Measurements from ENCODE around the gene CHD6.

The CHD6 gene

GRCh38 chr20:41506192-41506915 is 111.8 kb downstream of the CHD6 start:
- Histone ChIP-seq H3K4me2 (ENCODE audit: low read length) (no peak overlapping the region), H3K4me1 (peaks cover 17% of the 10 kb centered on the region), H2AFZ (no peak overlapping the region), H3K9me3 (ENCODE audit: control insufficient read depth, low read length) (no peaks in the 10 kb centered on the region), H3K36me3 (ENCODE audit: control insufficient read depth, insufficient read depth, low read length) (no peaks in the 10 kb centered on the region), H3K4me3 (ENCODE audit: low read depth, low read length) (no peak overlapping the region), H3K79me2 (peaks cover 31% of the 10 kb centered on the region), H3K27ac (no peak overlapping the region), H3K9ac (no peak overlapping the region), H3K27me3 (ENCODE audit: control insufficient read depth, insufficient read depth, low read length) (no peaks in the 10 kb centered on the region)
- TF ChIP-seq, protein P1, sequence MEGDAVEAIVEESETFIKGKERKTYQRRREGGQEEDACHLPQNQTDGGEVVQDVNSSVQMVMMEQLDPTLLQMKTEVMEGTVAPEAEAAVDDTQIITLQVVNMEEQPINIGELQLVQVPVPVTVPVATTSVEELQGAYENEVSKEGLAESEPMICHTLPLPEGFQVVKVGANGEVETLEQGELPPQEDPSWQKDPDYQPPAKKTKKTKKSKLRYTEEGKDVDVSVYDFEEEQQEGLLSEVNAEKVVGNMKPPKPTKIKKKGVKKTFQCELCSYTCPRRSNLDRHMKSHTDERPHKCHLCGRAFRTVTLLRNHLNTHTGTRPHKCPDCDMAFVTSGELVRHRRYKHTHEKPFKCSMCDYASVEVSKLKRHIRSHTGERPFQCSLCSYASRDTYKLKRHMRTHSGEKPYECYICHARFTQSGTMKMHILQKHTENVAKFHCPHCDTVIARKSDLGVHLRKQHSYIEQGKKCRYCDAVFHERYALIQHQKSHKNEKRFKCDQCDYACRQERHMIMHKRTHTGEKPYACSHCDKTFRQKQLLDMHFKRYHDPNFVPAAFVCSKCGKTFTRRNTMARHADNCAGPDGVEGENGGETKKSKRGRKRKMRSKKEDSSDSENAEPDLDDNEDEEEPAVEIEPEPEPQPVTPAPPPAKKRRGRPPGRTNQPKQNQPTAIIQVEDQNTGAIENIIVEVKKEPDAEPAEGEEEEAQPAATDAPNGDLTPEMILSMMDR (IDR thresholded peaks at IDR 0.05) = no peak

GRCh38 chr20:41505184-41505583 is 113.0 kb downstream of the CHD6 start:
- Histone ChIP-seq H3K4me2 (ENCODE audit: low read length) (no peak overlapping the region), H3K36me3 (ENCODE audit: control insufficient read depth, insufficient read depth, low read length) (no peaks in the 10 kb centered on the region), H3K4me3 (ENCODE audit: low read depth, low read length) (no peak overlapping the region), H3K9ac (no peak overlapping the region), H3K4me1 (peaks cover 10% of the 10 kb centered on the region), H3K79me2 (peaks cover 27% of the 10 kb centered on the region), H3K9me3 (ENCODE audit: control insufficient read depth, low read length) (no peaks in the 10 kb centered on the region), H3K27me3 (ENCODE audit: control insufficient read depth, insufficient read depth, low read length) (no peaks in the 10 kb centered on the region), H3K27ac (no peak overlapping the region), H2AFZ (no peak overlapping the region)
- TF ChIP-seq, protein P1 (IDR thresholded peaks at IDR 0.05) = no peak

DNA sequence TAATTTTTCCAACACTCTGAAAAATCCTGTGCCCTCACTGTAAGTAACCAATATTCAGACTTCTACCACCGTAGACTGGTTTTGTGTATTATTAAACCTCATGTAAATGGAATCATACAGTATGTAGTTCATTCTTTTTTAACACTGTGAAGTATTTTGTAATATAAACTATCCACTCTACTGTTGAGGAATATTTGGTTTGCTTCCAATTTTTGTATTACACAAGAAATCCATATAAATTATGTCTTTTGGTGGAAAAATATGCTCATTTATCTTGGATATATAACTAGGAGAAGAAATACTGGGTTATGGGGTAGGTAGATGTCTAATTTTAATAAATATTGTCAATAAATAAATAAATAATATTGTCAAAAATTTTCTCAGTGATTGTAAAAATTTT is 116.8 kb downstream of the CHD6 start:
- Histone ChIP-seq H3K4me2 (ENCODE audit: low read length) (no peak overlapping the region), H3K9ac (no peak overlapping the region), H3K79me2 (peaks cover 10% of the 10 kb centered on the region), H3K27me3 (ENCODE audit: control insufficient read depth, insufficient read depth, low read length) (no peaks in the 10 kb centered on the region), H3K4me1 (peaks cover 9% of the 10 kb centered on the region), H2AFZ (no peak overlapping the region), H3K9me3 (ENCODE audit: control insufficient read depth, low read length) (no peaks in the 10 kb centered on the region), H3K27ac (no peak overlapping the region), H3K36me3 (ENCODE audit: control insufficient read depth, insufficient read depth, low read length) (no peaks in the 10 kb centered on the region), H3K4me3 (ENCODE audit: low read depth, low read length) (no peak overlapping the region)
- TF ChIP-seq, protein P1 (IDR thresholded peaks at IDR 0.05) = no peak

DNA sequence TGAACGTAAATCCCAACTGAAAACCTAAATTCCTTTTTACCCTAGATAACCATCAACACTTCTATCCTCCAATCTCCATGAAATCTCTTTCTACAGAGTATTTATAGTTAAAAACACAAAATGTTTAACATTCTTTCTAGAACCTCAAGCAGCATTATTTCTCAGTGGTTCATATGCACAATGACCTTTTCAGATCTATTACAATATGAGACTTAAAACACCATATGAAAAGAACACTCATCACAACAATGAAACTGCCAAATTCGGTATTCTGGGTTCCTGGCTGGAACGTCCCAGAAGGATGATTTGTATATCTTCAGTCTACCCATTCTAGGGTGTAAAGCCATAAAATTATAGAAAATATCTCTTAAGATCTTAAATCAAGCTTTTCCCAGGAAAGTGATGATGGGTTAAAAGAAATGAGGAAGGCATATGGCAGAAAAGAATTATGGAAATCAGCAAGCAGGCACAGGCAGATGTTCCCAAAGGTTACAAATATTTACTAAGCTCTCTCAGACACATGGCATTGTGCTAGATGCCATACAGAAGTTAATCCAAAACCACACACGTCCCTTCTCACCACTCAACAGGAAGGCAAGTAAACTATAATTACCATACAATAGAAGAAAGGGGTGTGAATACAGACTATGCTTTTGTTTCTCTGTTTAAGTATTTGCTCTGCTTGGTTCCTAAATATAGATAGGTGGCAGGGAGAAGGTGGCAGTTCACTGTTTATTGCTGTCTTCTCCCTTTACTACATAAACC is 118.0 kb downstream of the CHD6 start:
- peaks cover 11% of the 10 kb centered on the region for H3K79me2 ChIP-seq
- TF ChIP-seq, protein P1 (IDR thresholded peaks at IDR 0.05) = no peak
- H3K4me2 ChIP-seq (ENCODE audit: low read length) = no peak overlapping the region
- H3K4me1 ChIP-seq = peaks cover 9% of the 10 kb centered on the region
- no peak overlapping the region for H3K4me3 ChIP-seq (ENCODE audit: low read depth, low read length)
- H3K27me3 ChIP-seq (ENCODE audit: control insufficient read depth, insufficient read depth, low read length) = no peaks in the 10 kb centered on the region
- no peak overlapping the region for H3K27ac ChIP-seq
- no peaks in the 10 kb centered on the region for H3K36me3 ChIP-seq (ENCODE audit: control insufficient read depth, insufficient read depth, low read length)
- H3K9me3 ChIP-seq (ENCODE audit: control insufficient read depth, low read length) = no peaks in the 10 kb centered on the region
- no peak overlapping the region for H3K9ac ChIP-seq
- H2AFZ ChIP-seq = no peak overlapping the region

All from parathyroid adenoma (tissue), 2 donors.